Upper lobe of left lung (tissue), 4 donors: ENCODE data around the gene PSMC3.

Source experiments
- EP300 ChIP-seq, 4 donors: sonication (generic); formaldehyde crosslinking; IDR thresholded peaks; one replicate each; pipeline ENCODE4 v1.5.1; 2017; ENCODE audit warnings: antibody characterized with exemption in 4 of 4, control low read depth in 2 of 4
- TF ChIP-seq, protein P1 (sequence below), 6 experiments: fragments of 450-650 bp in 4 of 6; fragments of 200-600 bp in 2 of 6; sonication (generic) in 2 of 6; IDR thresholded peaks; one replicate each; pipeline ENCODE4 v1.5.1; 2016 to 2019; ENCODE audit warnings: antibody characterized with exemption in 6 of 6

DNA sequence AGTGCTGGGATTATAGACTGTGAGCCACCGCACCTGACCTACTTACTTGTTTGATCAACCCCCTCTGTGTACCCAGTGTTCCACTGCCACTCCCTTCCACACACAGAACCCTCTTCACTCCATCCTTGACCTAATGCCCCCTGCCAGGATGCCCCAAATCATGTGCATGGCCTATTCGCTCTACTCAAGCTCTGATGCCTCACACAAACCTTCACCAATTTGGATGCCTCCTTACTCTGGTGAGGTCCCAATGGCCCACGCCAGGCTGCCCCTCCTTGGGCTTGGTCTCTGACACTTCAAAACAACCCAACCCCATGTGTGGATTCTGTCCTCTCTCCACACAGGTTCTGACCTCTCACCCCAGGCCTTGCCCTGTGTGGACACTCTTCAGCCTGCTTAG, 9.4 kb upstream of the PSMC3 start:
- TF ChIP-seq, protein P1, sequence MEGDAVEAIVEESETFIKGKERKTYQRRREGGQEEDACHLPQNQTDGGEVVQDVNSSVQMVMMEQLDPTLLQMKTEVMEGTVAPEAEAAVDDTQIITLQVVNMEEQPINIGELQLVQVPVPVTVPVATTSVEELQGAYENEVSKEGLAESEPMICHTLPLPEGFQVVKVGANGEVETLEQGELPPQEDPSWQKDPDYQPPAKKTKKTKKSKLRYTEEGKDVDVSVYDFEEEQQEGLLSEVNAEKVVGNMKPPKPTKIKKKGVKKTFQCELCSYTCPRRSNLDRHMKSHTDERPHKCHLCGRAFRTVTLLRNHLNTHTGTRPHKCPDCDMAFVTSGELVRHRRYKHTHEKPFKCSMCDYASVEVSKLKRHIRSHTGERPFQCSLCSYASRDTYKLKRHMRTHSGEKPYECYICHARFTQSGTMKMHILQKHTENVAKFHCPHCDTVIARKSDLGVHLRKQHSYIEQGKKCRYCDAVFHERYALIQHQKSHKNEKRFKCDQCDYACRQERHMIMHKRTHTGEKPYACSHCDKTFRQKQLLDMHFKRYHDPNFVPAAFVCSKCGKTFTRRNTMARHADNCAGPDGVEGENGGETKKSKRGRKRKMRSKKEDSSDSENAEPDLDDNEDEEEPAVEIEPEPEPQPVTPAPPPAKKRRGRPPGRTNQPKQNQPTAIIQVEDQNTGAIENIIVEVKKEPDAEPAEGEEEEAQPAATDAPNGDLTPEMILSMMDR (IDR thresholded peaks at IDR 0.05), result no peak
- no peak for TF ChIP-seq EP300 (IDR thresholded peaks at IDR 0.05)
